GM18519 (cell line): Measurements from ENCODE around the gene PSME2.
A peak's percentile ranks its signal among the peaks of the same experiment; 100 is the strongest.

Source experiments
- ATAC-seq: cut with Tn5 transposase; IDR thresholded peaks from one replicate; pipeline ENCODE4 v1.9.1; 2021; ENCODE audit warnings: mild to moderate bottlenecking, moderate library complexity; ENCODE audit not compliant: unreplicated experiment, low FRiP score

Gene PSME2

DNA sequence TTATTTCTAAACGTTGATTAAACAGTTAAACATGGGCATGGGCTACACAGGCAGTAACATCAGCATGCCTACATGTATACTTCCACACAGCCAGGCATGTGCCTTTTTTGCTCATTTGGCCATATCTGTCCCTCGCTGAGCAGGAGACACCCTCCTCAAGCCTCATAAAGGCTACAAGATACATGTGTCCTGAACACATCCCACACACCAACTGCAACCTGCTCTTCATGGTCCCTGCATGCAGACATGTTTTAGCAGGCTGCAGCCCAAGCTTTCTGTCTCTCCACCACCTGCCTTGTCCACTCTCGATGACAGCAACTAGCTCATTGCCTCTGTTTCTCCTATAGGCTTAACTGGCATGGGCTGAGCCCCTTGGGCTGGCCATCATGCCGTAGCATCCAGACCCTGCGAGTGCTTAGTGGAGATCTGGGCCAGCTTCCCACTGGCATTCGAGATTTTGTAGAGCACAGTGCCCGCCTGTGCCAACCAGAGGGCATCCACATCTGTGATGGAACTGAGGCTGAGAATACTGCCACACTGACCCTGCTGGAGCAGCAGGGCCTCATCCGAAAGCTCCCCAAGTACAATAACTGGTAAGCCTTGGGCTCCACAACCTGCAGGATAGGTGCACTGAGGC lies 49.7 kb downstream of the PSME2 start:
- no peak for ATAC-seq

DNA sequence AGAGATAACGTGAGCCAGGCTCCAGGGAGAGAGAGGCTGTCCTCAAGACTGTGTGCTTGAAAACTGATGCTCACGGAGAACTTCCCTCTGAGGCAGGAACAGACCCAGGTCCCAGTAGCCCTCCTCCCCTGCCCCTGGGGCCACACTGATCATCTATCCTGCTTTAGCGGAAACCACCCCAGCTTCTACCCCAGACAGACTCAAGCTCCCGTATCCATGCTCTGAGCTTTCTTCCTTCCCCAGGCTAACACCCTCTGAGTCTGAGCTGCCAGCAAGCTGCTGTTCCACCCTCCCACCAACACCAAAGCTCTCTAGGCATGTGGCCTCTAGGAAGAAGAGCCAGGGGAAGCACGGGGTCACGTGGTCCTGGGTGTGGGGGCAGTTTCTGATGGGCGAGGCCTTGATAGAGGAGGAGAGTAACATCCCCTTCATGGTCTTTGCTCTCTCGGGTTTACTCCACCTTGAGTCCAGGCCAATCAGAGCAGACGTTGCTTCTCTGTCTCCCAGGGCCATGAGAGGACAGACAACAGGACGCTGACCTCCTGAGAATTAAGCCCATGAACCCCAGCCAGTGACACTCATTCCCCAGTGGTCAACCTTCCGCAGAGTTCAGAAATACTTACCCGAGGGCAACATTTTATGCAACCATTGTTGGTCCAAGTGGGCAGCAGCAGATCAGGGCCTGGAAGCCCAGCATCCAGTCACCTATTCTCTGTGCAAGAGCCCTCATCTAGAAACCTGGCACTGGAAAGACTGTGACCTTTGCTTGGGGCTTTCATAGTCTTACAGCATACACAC lies 50.9 kb downstream of the PSME2 start:
- peak; percentile 70 for ATAC-seq

DNA sequence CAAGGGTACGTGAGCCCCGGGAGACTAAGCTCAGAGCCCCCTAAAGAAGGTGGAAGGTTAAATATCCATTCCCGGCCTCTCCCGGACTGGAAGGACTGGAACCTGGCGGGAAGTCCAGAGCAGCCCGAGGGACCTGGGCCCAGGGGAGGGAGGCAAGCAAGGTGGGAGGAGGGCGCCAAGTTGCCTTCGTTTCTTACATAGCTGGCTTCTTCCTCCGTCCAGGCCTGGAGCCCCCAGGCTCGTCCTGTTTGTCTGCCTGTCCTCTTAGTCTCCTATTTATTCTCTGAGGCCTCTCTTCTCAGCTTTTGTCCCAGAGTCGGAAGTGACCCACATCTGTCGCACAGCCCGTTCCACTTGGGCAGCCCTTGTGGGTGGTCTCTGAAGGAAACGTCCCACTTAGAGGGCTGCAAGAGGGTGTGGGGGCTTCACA lies 51.6 kb downstream of the PSME2 start:
- ATAC-seq, result no peak

DNA sequence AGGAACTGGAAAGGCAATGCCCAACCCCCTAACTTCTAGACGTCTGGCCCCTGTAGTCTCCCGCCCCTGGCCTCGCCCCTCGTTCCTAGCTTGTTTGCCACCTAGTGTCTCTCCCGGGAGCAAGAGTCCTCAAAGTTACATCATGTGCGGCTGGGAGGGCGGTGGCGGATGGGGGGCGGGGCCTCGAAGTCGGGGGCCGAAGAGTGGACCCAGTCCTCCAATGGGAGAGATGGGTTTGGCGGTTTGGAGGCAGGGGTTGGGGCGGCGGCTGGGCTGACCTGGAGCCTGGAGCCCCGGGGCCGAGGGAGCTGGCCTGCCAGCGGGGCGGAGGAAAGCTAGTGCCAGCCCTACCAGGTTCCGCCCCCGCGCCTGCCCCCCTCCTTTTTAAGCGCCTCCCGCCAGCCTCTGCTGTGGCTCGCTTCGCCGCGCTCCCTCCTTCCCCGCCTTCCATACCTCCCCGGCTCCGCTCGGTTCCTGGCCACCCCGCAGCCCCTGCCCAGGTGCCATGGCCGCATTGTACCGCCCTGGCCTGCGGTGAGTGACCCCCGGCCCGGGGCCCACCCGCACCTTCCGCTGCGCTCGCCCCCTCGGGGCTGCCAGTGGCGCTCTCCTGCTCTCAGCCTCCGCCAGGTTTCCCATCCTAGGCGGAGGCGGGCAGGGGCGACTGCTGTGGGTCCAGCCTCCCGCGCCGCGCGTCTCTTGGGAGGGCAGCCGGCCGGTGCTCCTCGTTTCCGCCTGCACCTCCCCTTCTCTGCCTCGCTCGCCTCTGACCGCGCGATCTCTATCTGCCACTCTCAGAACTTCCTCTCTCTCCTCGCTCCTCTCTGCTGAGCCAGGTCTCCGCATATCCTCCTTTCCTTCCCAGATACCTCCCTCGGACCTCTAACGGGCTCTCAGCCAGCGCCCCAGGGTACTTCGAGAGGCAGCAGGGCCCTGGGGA lies 52.2 kb downstream of the PSME2 start, which contains the start of gene PCK2:
Gene PCK2, plus strand, starts transcription at position 411 of the 940 bp plus-strand sequence. Its CDS starts 95 bp downstream, at position 506.
- no peak for ATAC-seq
